SK-N-MC (cell line): Measurements from ENCODE around the gene ABLIM1.

ENCODE experiments used
- EZH2 ChIP-seq: fragments of 200-600 bp; sonication (generic); IDR thresholded peaks from one replicate; pipeline ENCODE4 v1.6.1; 2017; ENCODE audit warnings: antibody characterized with exemption
- FOXP2 ChIP-seq: optimal IDR thresholded peaks from 2 replicates; pipeline ENCODE3; 2011; ENCODE audit warnings: mild to moderate bottlenecking, moderate library complexity; ENCODE audit not compliant: insufficient read depth; ENCODE audit errors: extremely low read length, control extremely low read depth
- POLR2AphosphoS5 ChIP-seq: IDR thresholded peaks from 2 replicates; pipeline ENCODE4 v1.6.1; 2012; ENCODE audit warnings: mild to moderate bottlenecking, low read depth, low read length, borderline replicate concordance

DNA sequence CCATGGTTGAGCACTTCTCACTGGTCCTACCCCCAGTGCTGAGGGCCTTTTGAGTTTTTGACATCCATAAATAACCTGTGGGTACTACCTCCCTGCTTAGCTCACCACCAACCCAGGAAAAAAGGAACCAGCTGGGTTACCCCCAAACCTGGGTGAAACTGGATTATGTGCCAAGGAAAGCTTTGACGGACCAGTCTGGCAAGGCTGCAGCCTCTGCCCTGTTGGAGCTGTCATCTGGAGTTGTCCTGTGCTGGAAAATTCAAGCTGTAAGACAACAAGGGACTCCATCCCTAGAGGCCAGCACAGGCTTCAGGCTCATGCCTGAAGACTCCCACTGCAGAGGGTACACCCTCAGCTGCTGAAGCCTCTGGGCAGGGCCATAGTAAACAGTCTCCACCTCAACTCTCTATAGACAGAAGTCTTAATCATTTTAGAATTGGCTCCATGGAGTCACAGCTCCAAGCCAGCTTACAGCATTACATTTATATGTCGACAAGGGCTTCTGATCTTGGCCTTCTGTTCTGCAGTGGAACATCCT is 138.2 kb downstream of the ABLIM1 start:
- TF ChIP-seq EZH2 = no peak
- no peak for TF ChIP-seq POLR2AphosphoS5
- no peak for TF ChIP-seq FOXP2
